K562 (cell line): ENCODE results near the gene DNAJC11. TPM values are rescaled to one million over a fixed set of nuclear protein-coding genes. Genes with fewer than 3 reads are reported as not detected.

Experiments used
- ARHGAP35 ChIP-seq: fragments of 450-650 bp; IDR thresholded peaks from 2 replicates; pipeline ENCODE4 v1.6.1; 2018; ENCODE audit not compliant: partially characterized antibody
- ARID4B ChIP-seq: sonication (generic); formaldehyde crosslinking; IDR thresholded peaks from 2 replicates; pipeline ENCODE4 v1.8.0; 2022; ENCODE audit warnings: mild to moderate bottlenecking, missing genetic modification reagents
- COPS2 ChIP-seq: fragments of 450-650 bp; conservative IDR thresholded peaks from 2 replicates; pipeline ENCODE4 v1.6.1; 2016; ENCODE audit warnings: mild to moderate bottlenecking, moderate library complexity
- EHMT2 ChIP-seq: fragments of 450-650 bp; IDR thresholded peaks from 2 replicates; pipeline ENCODE4 v1.6.1; 2018; ENCODE audit warnings: antibody characterized with exemption
- ELF1 ChIP-seq: fragments of 200-800 bp; sonication (Bioruptor generic); IDR thresholded peaks from 2 replicates; pipeline ENCODE4 v1.6.1; 2016; ENCODE audit warnings: missing genetic modification characterization, missing compliant biosample characterization
- ELK1 ChIP-seq: sonication (generic); formaldehyde crosslinking; IDR thresholded peaks from 2 replicates; pipeline ENCODE4 v1.8.1; 2022; ENCODE audit warnings: missing genetic modification reagents
- KLF16 ChIP-seq: IDR thresholded peaks from 2 replicates; pipeline ENCODE4 v1.6.1; 2016; ENCODE audit warnings: antibody characterized with exemption
- LCOR ChIP-seq: sonication (generic); formaldehyde crosslinking; IDR thresholded peaks from 2 replicates; pipeline ENCODE4 v1.8.0; 2022; ENCODE audit warnings: mild to moderate bottlenecking, missing genetic modification reagents
- MXD1 ChIP-seq: fragments of 250-450 bp; sonication (Bioruptor Pico); IDR thresholded peaks from 2 replicates; pipeline ENCODE4 v1.8.0; 2021; ENCODE audit warnings: borderline replicate concordance, mild to moderate bottlenecking, moderate library complexity; ENCODE audit not compliant: poor library complexity, severe bottlenecking
- POLR2A ChIP-seq: fragments of 450-650 bp; conservative IDR thresholded peaks from 2 replicates; pipeline ENCODE4 v1.6.1; 2016
- RB1 ChIP-seq: fragments of 450-650 bp; IDR thresholded peaks from 2 replicates; pipeline ENCODE4 v1.6.1; 2017; ENCODE audit warnings: low read depth, mild to moderate bottlenecking
- RCOR1 ChIP-seq, 2 experiments: IDR thresholded peaks; 2 replicates each; pipeline ENCODE4 v1.6.1; 2012; ENCODE audit warnings: low read depth in 2 of 2, low read length in 2 of 2, borderline replicate concordance in 1 of 2, improper control_type of control experiment in 1 of 2
- SLC30A9 ChIP-seq: fragments of 250-450 bp; sonication (Bioruptor Pico); IDR thresholded peaks from 2 replicates; pipeline ENCODE4 v1.8.0; 2022; ENCODE audit warnings: mild to moderate bottlenecking, moderate library complexity
- STAT5B ChIP-seq: fragments of 250-450 bp; sonication (Bioruptor Pico); IDR thresholded peaks from 2 replicates; pipeline ENCODE4 v1.8.0; 2021; ENCODE audit warnings: mild to moderate bottlenecking, inconsistent platforms
- TCFL5 ChIP-seq: fragments of 250-450 bp; sonication (Bioruptor Pico); conservative IDR thresholded peaks from 2 replicates; pipeline ENCODE4 v1.6.1; 2021; ENCODE audit warnings: mild to moderate bottlenecking, moderate library complexity, matching md5 sums
- USF1 ChIP-seq: sonication (generic); formaldehyde crosslinking; IDR thresholded peaks from 2 replicates; pipeline ENCODE4 v1.9.0; 2022; ENCODE audit warnings: mild to moderate bottlenecking, missing genetic modification reagents
- ZBTB12 ChIP-seq: fragments of 250-450 bp; sonication (Bioruptor Pico); IDR thresholded peaks from 2 replicates; pipeline ENCODE4 v1.4.0; 2020
- ZC3H8 ChIP-seq: fragments of 450-650 bp; IDR thresholded peaks from 2 replicates; pipeline ENCODE4 v1.6.1; 2017
- ZNF12 ChIP-seq: sonication (generic); formaldehyde crosslinking; IDR thresholded peaks from 2 replicates; pipeline ENCODE4 v1.4.0; 2020; ENCODE audit warnings: mild to moderate bottlenecking, missing genetic modification reagents
- ZNF507 ChIP-seq: conservative IDR thresholded peaks from 2 replicates; pipeline ENCODE4 v1.6.1; 2017; ENCODE audit warnings: missing genetic modification characterization, missing compliant biosample characterization
- ZNF707 ChIP-seq: fragments of 250-450 bp; sonication (Bioruptor Pico); conservative IDR thresholded peaks from 2 replicates; pipeline ENCODE4 v1.8.0; 2022; ENCODE audit warnings: inconsistent platforms, mild to moderate bottlenecking, moderate library complexity
- ZSCAN32 ChIP-seq: fragments of 450-650 bp; formaldehyde crosslinking; IDR thresholded peaks from 2 replicates; pipeline ENCODE4 v1.4.0; 2020; ENCODE audit warnings: mild to moderate bottlenecking, moderate library complexity
- polyA plus RNA-seq, 8 experiments: library from polyadenylated mRNA; depleted of rRNA in 4 of 8; stranded (reverse) in 5 of 8; unstranded in 3 of 8; fragments of >200 nt; fragmentation: Nextera tagmentation in 2 of 8; fragmentation: Illumina TruSeq in 1 of 8; extraction: Ambion mirVana in 2 of 8; extraction: Trizol in 1 of 8; gene quantifications; 2 replicates each; pipeline versions ENCODE4 v1.2.1 to v1.2.3, GENCODE V29; 2011 to 2014; ENCODE audit warnings: inconsistent platforms in 1 of 8, missing spikeins in 1 of 8
- total RNA-seq, 7 experiments: library from RNA; depleted of rRNA in 6 of 7; stranded (reverse); fragments of >200 nt in 6 of 7; fragmentation: Illumina TruSeq in 2 of 7; extraction: Trizol in 2 of 7; gene quantifications; 2 replicates each; pipeline versions ENCODE4 v1.2.1 to v1.2.3, GENCODE V29; 2011 to 2021; ENCODE audit warnings: low replicate concordance in 1 of 7

DNAJC11 gene
- total and polyA plus RNA-seq, 9 of the 15 experiments (the other 6 are each of a cell fraction or from before 2014, with no cell fraction given), result 14.1 to 123 (median 76.6) TPM

- TF ChIP-seq ZNF707 (no peak), TCFL5 (CRISPR knock-in tag) (no peak), ZSCAN32 (CRISPR knock-in tag) (no peak), ELF1 (tag) (peak; percentile 69; the same call in 1 of the 2 replicates), ZNF12 (CRISPR knock-in tag) (no peak), POLR2A (no peak; the same call in 1 of the 2 replicates), EHMT2 (no peak), KLF16 (no peak), ZBTB12 (CRISPR knock-in tag) (no peak), ARHGAP35 (no peak), MXD1 (no peak), RB1 (peak; percentile 71; the same call in 1 of the 2 replicates), ARID4B (CRISPR knock-in tag) (peak; percentile 92), ZNF507 (tag) (no peak), STAT5B (CRISPR knock-in tag) (no peak), ZC3H8 (no peak), SLC30A9 (CRISPR knock-in tag) (no peak), RCOR1 (IDR thresholded peaks at IDR 0.05; ENCODE audit: borderline replicate concordance in 1 of 2, low read depth in 2 of 2, low read length in 2 of 2) (0 out of 4 replicates have a peak, but pooled peaks of 1 of the 2 experiments have one; percentile 20), LCOR (CRISPR knock-in tag) (no peak; the same call in 1 of the 2 replicates), COPS2 (no peak), ELK1 (CRISPR knock-in tag) (no peak), USF1 (CRISPR knock-in tag) (peak; percentile 37; the same call in 1 of the 2 replicates)
Measured at GRCh38 chr1:6601923-6602668, 99.5 kb downstream of the DNAJC11 start (continued).
